Neuronal stem cell (in vitro differentiated cells): ENCODE data around the gene ACOT4.

Experiments used
- DNase-seq: peaks from one replicate; pipeline ENCODE4 v3.0.0-alpha.2; 2013; ENCODE audit warnings: low spot score
- H2AFZ ChIP-seq: one replicate; pipeline ENCODE4 v1.6.1; 2013; ENCODE audit warnings: mild to moderate bottlenecking, low read length, inconsistent platforms
- H2AK5ac ChIP-seq: 2 replicates; pipeline ENCODE4 v1.6.1; 2013; ENCODE audit warnings: low read depth, mild to moderate bottlenecking, inconsistent platforms, low read length, moderate library complexity, mixed read lengths
- H2BK120ac ChIP-seq: 2 replicates; pipeline ENCODE4 v1.6.1; 2013; ENCODE audit warnings: low read depth, mild to moderate bottlenecking, inconsistent platforms, low read length, moderate library complexity, mixed read lengths
- H2BK12ac ChIP-seq: one replicate; pipeline ENCODE4 v1.6.1; 2013; ENCODE audit warnings: low read length, inconsistent platforms
- H2BK15ac ChIP-seq: 2 replicates; pipeline ENCODE4 v1.6.1; 2013; ENCODE audit warnings: mild to moderate bottlenecking, low read length, inconsistent platforms, mixed read lengths
- H2BK5ac ChIP-seq: one replicate; pipeline ENCODE4 v1.6.1; 2013; ENCODE audit warnings: inconsistent platforms, mild to moderate bottlenecking, low read length, moderate library complexity
- H3K14ac ChIP-seq: one replicate; pipeline ENCODE4 v1.6.1; 2013; ENCODE audit warnings: low read length, inconsistent platforms
- H3K18ac ChIP-seq: 2 replicates; pipeline ENCODE4 v1.6.1; 2013; ENCODE audit warnings: low read length, inconsistent platforms
- H3K23ac ChIP-seq: 2 replicates; pipeline ENCODE4 v1.6.1; 2013; ENCODE audit warnings: low read depth, mild to moderate bottlenecking, mixed read lengths, low read length, inconsistent platforms; ENCODE audit not compliant: poor library complexity
- H3K27ac ChIP-seq: replicated peaks from 3 replicates; pipeline ENCODE4 v1.5.1; 2013; ENCODE audit warnings: low read length, inconsistent platforms
- H3K27me3 ChIP-seq, 3 experiments: 2 replicates each; pipeline ENCODE4 v1.6.1; 2013; ENCODE audit warnings: low read length in 3 of 3, mild to moderate bottlenecking in 2 of 3, inconsistent platforms in 1 of 3, low read depth in 1 of 3, mixed read lengths in 1 of 3, moderate library complexity in 1 of 3; ENCODE audit not compliant: control insufficient read depth in 3 of 3, insufficient read depth in 3 of 3
- H3K36me3 ChIP-seq, 2 donors: replicated peaks in 1 of 2; 2 replicates each; pipeline ENCODE4 v1.6.1; 2013; ENCODE audit warnings: low read length in 2 of 2; ENCODE audit not compliant: control insufficient read depth in 2 of 2, insufficient read depth in 2 of 2
- H3K4ac ChIP-seq: 2 replicates; pipeline ENCODE4 v1.6.1; 2013; ENCODE audit warnings: inconsistent platforms, mild to moderate bottlenecking, low read length, moderate library complexity
- H3K4me1 ChIP-seq, 2 donors: 1 replicate in 1 of 2; 2 replicates in 1 of 2; pipeline ENCODE4 v1.6.1; 2013; ENCODE audit warnings: low read length in 2 of 2, low read depth in 1 of 2; ENCODE audit not compliant: control insufficient read depth in 2 of 2, insufficient read depth in 1 of 2
- H3K4me2 ChIP-seq: one replicate; pipeline ENCODE4 v1.6.1; 2013; ENCODE audit warnings: mild to moderate bottlenecking, low read length, inconsistent platforms; ENCODE audit not compliant: insufficient read depth, poor library complexity, severe bottlenecking
- H3K4me3 ChIP-seq, 2 donors: 2 replicates each; pipeline ENCODE4 v1.5.1; 2013; ENCODE audit warnings: low read length in 2 of 2, mild to moderate bottlenecking in 2 of 2, inconsistent platforms in 1 of 2, moderate library complexity in 1 of 2
- H3K79me1 ChIP-seq: one replicate; pipeline ENCODE4 v1.6.1; 2013; ENCODE audit warnings: low read depth, mild to moderate bottlenecking, inconsistent platforms, low read length, moderate library complexity
- H3K9ac ChIP-seq: one replicate; pipeline ENCODE4 v1.6.1; 2013; ENCODE audit warnings: mild to moderate bottlenecking, low read depth, low read length, inconsistent platforms; ENCODE audit not compliant: poor library complexity
- H3K9me3 ChIP-seq, 2 donors: replicated peaks in 1 of 2; 2 replicates each; pipeline versions ENCODE3 to v1.6.1; 2013; ENCODE audit warnings: low read length in 2 of 2, mild to moderate bottlenecking in 2 of 2, inconsistent platforms in 1 of 2, low read depth in 1 of 2, mixed read lengths in 1 of 2, moderate library complexity in 1 of 2; ENCODE audit not compliant: control insufficient read depth in 2 of 2, insufficient read depth in 1 of 2
- H4K8ac ChIP-seq: one replicate; pipeline ENCODE4 v1.6.1; 2013; ENCODE audit warnings: low read depth, mild to moderate bottlenecking, inconsistent platforms, low read length, moderate library complexity
- H4K91ac ChIP-seq: one replicate; pipeline ENCODE4 v1.6.1; 2013; ENCODE audit warnings: low read length, low read depth, mild to moderate bottlenecking, inconsistent platforms; ENCODE audit not compliant: poor library complexity
- WGBS, 2 donors: extraction: QIAGEN DNeasy Blood & Tissue Kit; methylation state at CpG; one replicate each; pipeline ENCODE4 v1.1.7; 2013; ENCODE audit warnings: missing lambda C conversion rate in 2 of 2, mixed read lengths in 1 of 2; ENCODE audit not compliant: insufficient read length in 2 of 2, insufficient replicate concordance in 1 of 2; ENCODE audit errors: extremely low coverage in 2 of 2; 5-methylcytosine and 5-hydroxymethylcytosine counted together

The ACOT4 gene

DNA sequence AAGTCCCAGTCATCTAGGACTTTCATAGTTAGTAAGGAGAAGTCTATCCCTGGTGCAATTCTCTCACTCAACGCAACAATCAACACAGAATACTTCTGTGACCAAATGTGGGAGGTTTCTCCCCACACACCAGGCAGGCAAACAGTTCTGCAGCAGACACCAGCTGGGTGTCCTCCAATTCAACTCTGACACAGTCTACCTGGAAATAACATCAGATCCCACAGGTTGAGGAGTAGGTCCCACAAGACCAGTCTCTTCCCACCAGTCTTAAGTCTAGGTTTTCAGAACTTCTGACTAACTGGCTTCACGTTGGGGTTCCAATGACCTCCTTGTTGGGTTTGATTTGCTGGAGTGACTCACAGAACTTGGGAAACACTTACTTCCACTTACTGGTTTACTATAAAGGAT lies 35.5 kb downstream of the ACOT4 start:
- H3K9ac ChIP-seq = no peak overlapping the region
- H2BK120ac ChIP-seq = no peak overlapping the region
- H3K9me3 ChIP-seq = peaks cover 0 to 3% of the 10 kb centered on the region in 2 donors
- no peaks in the 10 kb centered on the region for H3K36me3 ChIP-seq
- H2AK5ac ChIP-seq = no peak overlapping the region
- H3K4me2 ChIP-seq = no peak overlapping the region
- no peak overlapping the region for H2AFZ ChIP-seq
- H3K27ac ChIP-seq = no peak overlapping the region
- H3K18ac ChIP-seq = no peak overlapping the region
- no peaks in the 10 kb centered on the region for H3K4me1 ChIP-seq
- H3K23ac ChIP-seq = no peak overlapping the region
- WGBS, 2 donors = no CpG with 5 or more reads among the region's 2 CpGs
- H2BK5ac ChIP-seq = no peak overlapping the region
- H3K27me3 ChIP-seq = no peaks in the 10 kb centered on the region
- no peak overlapping the region for H2BK12ac ChIP-seq
- H3K14ac ChIP-seq = peak overlapping the region; percentile 72
- H3K79me1 ChIP-seq = no peaks in the 10 kb centered on the region
- H4K91ac ChIP-seq = no peak overlapping the region
- no peak overlapping the region for H2BK15ac ChIP-seq
- no peak overlapping the region for H3K4me3 ChIP-seq
- no peak overlapping the region for H4K8ac ChIP-seq
- DNase-seq = no peak
- H3K4ac ChIP-seq = no peak overlapping the region

GRCh38 chr14:73630009-73630780 lies 38.5 kb downstream of the ACOT4 start:
- H3K79me1 ChIP-seq = no peaks in the 10 kb centered on the region
- H3K36me3 ChIP-seq = no peaks in the 10 kb centered on the region
- H3K27me3 ChIP-seq = peaks cover 0 to 16% (median 13%) of the 10 kb centered on the region in 3 experiments
- no peak overlapping the region for H3K18ac ChIP-seq
- H3K4me2 ChIP-seq = no peak overlapping the region
- no peak overlapping the region for H3K14ac ChIP-seq
- H2BK120ac ChIP-seq = no peak overlapping the region
- no peak overlapping the region for H3K27ac ChIP-seq
- H2AFZ ChIP-seq = no peak overlapping the region
- peaks cover 6 to 11% of the 10 kb centered on the region in 2 donors for H3K4me1 ChIP-seq
- H3K4me3 ChIP-seq = no peak overlapping the region
- no peak overlapping the region for H2AK5ac ChIP-seq
- no peaks in the 10 kb centered on the region for H3K9me3 ChIP-seq
- no peak overlapping the region for H3K23ac ChIP-seq
- no peak overlapping the region for H3K4ac ChIP-seq
- H4K91ac ChIP-seq = no peak overlapping the region
- no peak overlapping the region for H2BK5ac ChIP-seq
- no peak overlapping the region for H2BK15ac ChIP-seq
- no peak overlapping the region for H3K9ac ChIP-seq
- H2BK12ac ChIP-seq = no peak overlapping the region
- H4K8ac ChIP-seq = no peak overlapping the region
- no peak for DNase-seq
- no CpG with 5 or more reads among the region's 10 CpGs for WGBS, 2 donors

- peak overlapping the region; percentile 63 for H2BK15ac ChIP-seq
- no peak overlapping the region for H2BK12ac ChIP-seq
- no peak overlapping the region for H4K8ac ChIP-seq
- peak overlapping the region; percentile 14 for H3K9ac ChIP-seq
- peak overlapping the region; percentile 31 for H3K14ac ChIP-seq
- DNase-seq = peak; percentile 67
- peak overlapping the region; percentile 52 to 80 for H3K4me3 ChIP-seq
- no peak overlapping the region for H2BK5ac ChIP-seq
- H3K4me1 ChIP-seq = peaks cover 6 to 11% of the 10 kb centered on the region in 2 donors
- H4K91ac ChIP-seq = no peak overlapping the region
- peak overlapping the region; percentile 75 for H3K23ac ChIP-seq
- no CpG with 5 or more reads among the region's 44 CpGs for WGBS, 2 donors
- H3K9me3 ChIP-seq = no peaks in the 10 kb centered on the region
- H3K79me1 ChIP-seq = no peaks in the 10 kb centered on the region
- no peak overlapping the region for H3K4ac ChIP-seq
- peak overlapping the region; percentile 100 for H2AFZ ChIP-seq
- no peak overlapping the region for H3K27ac ChIP-seq
- H3K27me3 ChIP-seq = peaks cover 0 to 16% (median 13%) of the 10 kb centered on the region in 3 experiments
- no peaks in the 10 kb centered on the region for H3K36me3 ChIP-seq
- no peak overlapping the region for H2BK120ac ChIP-seq
- peak overlapping the region; percentile 98 for H3K4me2 ChIP-seq
- H3K18ac ChIP-seq = peak overlapping the region; percentile 97
- peak overlapping the region; percentile 42 for H2AK5ac ChIP-seq
Measured at GRCh38 chr14:73633116-73634010, 41.7 kb downstream of the ACOT4 start.
